ENCODE data around the gene ASF1B.

ASF1B gene

GRCh38 chr19:14085309-14085995 lies 50.9 kb downstream of the ASF1B start, which contains the start of gene C19orf67:
Gene C19orf67, minus strand, starts transcription at chr19:14085783. Its CDS starts 156 bp downstream, at chr19:14085627.
- DNase-seq (ENCODE audit: low read depth): no peak

- DNase-seq (ENCODE audit: low read depth): no peak
Measured at GRCh38 chr19:14082675-14082960, 53.8 kb downstream of the ASF1B start.

GRCh38 chr19:14081797-14082674 lies 54.4 kb downstream of the ASF1B start:
- peak; percentile 38 for DNase-seq (ENCODE audit: low read depth)

GRCh38 chr19:14080887-14081796 lies 55.2 kb downstream of the ASF1B start:
- DNase-seq (ENCODE audit: low read depth): peak; percentile 99

- DNase-seq (ENCODE audit: low read depth): no peak
Measured at GRCh38 chr19:14078411-14078810, 58.0 kb downstream of the ASF1B start.

GRCh38 chr19:14073925-14074838 lies 62.2 kb downstream of the ASF1B start:
- peak; percentile 39 for DNase-seq (ENCODE audit: low read depth)

- DNase-seq (ENCODE audit: low read depth): peak; percentile 89
Measured at GRCh38 chr19:14073261-14073924, 63.0 kb downstream of the ASF1B start.

- DNase-seq (ENCODE audit: low read depth): peak; percentile 45
Measured at GRCh38 chr19:14072535-14073260, 63.7 kb downstream of the ASF1B start, which contains the start of gene MISP3. Gene MISP3, plus strand, starts transcription at chr19:14072786. Its CDS starts 524 bp downstream, at chr19:14073310.

- DNase-seq (ENCODE audit: low read depth): no peak
Measured at GRCh38 chr19:14070268-14071050, 65.9 kb downstream of the ASF1B start.

All from iris pigment epithelial cell (primary cell).